SIG-M5 (cell line): ENCODE data around the gene LCN9.
"Not testable (repeated sequence)": the region's sequence is repeated elsewhere in the genome, so short reads cannot be mapped to it uniquely, and the experiment has no call there.

Source experiments
- DNase-seq: peaks from one replicate; lab custom pipeline; 2025; lab: John Stamatoyannopoulos, UW

LCN9 gene, protein sequence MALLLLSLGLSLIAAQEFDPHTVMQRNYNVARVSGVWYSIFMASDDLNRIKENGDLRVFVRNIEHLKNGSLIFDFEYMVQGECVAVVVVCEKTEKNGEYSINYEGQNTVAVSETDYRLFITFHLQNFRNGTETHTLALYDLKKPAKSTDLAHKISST

GRCh38 chr9:135662758-135663450, at the start of gene LCN9:
Gene LCN9, plus strand, starts transcription at chr9:135663309. Its CDS starts 13 bp downstream, at chr9:135663322.
- no peak for DNase-seq

DNA sequence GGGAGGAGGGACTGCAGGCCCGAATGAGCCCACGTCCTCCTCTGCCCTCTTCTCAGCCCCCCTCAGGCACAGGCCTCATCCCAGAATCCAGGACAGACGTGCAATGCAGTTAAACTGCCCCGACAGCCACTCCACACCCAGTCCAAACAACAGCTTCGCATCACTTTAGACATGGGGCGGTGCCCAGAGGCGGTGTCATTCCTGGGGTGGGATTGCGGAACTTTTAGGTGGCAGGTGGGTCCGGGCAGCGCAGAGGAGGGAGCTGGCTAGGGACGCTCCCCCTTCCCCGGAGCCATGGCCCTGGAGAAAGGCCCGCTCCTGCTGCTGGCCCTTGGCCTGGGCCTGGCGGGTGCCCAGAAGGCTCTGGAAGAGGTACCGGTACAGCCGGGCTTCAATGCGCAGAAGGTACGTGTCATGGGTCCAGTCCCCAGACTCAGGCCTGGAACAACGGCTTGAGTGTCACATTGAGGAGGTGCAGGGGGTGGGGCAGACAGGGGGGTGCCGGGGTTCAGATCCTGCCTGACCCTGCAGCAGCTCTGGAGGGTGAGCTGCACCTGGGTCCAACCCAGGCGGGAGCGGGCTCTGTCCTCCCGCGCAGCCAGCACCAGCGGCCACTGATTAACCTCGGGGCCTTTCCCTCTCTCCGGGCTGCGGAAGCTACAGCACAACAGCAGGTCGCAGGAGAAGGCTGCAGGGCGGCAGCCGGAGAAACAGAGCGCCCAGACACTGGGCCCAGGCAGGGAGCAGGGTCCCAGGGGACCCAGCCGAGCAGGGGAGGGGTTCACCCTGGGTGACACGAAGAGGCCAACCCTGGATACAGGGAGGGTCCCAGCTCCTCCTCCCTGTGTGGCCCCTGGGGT, 48.9 kb upstream of the LCN9 start:
- no peak for DNase-seq

DNA sequence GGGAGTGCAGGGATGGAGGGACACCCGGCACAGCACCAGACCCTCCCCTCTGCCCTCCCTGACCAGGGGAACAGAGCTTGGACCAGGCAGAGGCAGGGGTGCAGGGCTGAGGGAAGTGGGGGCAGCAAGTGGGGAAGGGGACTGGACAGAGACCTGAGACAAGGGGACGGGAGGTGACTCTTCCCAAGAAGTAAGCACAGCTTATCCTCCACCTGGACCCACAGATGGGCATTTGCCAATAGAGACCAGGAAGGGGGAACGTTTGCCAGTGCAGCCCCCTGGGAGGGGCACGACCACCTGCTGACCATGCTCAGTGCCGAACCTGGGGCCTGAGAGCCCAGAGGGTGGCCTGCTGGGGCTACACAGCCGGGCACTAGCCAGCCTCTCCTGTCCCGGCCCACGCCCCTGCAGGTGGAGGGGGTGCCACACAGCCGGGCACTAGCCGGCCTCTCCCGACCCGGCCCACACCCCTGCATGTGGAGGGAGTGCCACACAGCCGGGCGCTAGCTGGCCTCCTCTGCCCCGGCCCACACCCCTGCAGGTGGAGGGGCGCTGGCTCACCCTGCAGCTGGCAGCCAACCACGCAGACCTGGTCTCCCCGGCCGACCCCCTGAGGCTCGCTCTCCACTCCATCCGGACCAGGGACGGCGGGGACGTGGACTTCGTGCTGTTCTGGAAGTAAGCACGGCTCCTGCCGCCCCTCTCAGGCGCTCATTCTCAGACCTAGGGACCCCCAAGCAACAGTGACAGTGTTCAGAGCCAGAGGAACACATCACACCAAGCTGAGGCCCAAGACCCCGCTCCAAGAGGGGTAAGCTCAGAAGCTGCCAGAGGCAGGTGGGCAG, 48.1 kb upstream of the LCN9 start:
- DNase-seq, result no peak

GRCh38 chr9:135615666-135616618, 47.2 kb upstream of the LCN9 start:
- DNase-seq, result no peak

DNA sequence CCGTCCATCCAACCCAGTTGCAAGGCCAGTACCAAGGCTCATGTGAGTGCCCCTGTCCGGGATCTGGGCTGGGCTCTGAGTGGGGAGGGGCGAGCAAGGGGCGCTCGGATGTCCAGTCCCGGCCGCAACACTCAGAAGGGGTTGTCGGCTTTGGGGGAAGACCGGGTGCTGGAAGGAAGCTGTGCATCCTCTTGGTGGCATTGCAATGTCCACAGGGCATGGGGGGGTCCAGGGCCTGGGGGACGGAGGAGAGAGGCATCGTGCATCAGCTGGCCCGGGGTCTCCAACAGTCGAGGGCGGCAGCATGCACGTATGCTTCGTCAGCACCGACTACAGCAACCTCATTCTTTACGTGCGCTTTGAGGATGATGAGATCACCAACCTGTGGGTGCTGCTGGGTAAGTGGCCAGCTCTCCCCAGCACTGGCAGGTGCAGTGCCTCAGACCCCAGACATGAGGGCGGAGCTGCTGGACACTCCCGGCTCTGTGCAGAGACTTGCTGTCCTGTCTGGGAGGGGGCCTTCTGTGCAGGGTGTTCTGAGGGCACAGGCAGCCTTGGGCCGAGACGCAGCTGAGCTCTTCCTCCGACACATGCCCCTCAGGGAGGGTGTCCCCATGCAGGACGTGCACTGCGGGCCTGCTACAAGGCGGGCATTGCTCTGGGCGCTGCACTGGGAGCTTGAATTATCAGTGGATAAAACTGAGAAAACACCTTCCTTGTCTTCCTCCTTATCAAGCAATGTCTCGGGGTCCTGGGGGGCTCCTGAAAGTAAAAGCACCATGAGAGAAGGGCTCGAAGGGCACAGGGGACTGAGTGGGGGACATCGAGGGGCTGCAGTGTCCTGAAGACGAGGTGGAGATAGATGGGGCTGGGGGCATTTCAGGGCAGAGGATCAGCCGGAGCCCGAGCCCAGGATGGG, 46.2 kb upstream of the LCN9 start:
- DNase-seq, result no peak

DNA sequence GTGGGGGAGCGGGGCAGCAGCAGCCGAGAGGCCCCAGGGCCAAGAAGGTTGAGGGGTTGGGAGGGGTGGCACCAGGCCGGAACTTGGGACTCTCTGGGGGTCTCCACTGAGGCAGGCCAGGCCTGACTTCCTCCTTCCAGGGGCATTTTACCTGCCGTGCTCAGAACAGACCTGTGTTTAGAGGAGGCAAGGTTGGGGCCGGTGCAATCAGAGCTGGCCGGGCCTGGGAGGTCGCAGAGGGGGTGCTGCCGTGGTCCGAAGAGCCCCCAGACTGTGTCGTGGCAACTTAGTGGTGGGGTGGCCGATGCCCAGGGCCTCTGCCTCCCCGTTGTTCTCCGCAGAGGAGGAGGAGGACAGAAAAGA, 45.6 kb upstream of the LCN9 start:
- no peak for DNase-seq

- no peak for DNase-seq
These were observed 45.1 kb upstream of the LCN9 start for GRCh38 chr9:135617991-135618411.

GRCh38 chr9:135618866-135619598, 44.1 kb upstream of the LCN9 start:
- DNase-seq, result no peak

DNA sequence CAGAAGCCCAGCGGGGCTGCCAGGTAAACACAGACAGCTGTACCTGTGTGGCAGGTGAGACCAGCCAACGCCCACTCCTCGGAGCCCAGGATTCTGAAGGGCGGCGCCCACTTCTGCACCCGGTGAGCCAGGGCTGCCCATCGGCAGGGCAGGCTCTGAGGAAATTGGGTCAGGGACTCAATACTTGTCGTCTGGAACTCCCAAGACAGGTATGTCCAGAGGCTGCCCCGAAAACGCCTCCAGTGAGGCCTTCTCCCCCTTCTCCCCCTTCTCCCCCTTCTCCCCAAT, 43.6 kb upstream of the LCN9 start:
- DNase-seq, result no peak

DNA sequence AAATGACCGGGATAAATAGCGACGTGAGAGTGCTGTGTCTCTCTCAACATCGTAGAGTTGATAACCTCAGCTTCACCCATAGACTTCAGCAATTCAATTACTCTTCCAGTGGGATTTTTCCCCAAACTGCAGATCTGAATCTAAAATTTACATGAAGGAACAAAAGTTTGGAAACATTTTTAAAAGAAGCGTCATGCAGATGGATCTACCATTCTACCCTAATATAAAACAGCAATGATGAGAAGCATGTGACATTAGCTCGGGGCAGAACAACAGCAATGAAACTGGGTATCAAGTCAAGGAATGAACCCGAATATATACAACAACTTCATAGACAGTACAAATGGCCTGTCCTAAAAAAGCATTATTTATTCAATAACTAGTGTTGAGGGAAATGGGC, 42.6 kb upstream of the LCN9 start:
- no peak for DNase-seq

DNA sequence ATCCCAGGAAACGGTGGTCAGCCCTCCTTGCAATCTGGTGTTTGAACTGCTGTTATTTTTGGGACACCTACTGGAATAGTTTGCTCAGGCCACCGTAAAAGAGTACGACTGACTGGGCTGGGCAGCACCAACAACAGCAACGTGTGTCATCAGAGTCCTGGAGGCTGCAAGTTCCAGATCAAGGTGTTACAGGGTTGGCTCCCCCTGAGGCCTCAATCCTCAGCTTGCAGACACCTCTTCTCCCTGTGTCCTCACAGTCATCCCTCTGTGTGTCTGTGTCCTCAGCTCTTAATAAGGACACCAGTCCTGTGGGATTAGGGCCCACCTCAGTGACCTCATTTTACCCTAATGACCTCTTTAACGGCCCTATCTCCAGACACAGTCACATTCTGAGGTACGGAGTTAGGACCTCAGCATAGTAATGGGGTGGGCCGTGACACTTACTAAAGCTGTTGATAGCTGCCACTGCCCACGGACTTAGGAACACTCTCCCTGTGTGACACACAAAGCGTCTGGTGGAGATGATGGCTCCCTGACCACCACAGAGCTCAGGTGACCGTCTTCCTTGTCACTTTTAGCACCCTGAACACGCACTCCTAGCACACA, 40.6 kb upstream of the LCN9 start:
- DNase-seq, result no peak

DNA sequence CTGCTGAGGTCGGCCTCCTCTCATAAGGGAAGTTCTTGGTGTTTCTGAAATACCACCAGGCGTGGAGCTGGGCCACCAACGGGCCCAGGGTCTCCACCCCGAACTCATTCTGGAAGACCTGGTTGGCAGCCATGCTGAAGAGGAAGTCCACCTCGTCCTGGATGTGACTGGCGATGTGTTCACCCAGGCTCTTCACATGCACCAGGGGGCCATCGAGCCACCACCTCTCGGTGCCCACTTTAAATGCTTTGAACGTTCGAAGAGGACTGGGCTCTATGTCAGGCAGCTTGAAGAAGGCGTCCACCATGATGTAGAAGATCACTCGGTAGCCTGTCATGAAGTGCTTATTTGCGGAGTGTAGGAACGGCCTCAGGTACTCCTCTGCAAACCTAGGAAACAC, 38.8 kb upstream of the LCN9 start:
- DNase-seq, result no peak

- DNase-seq, result no peak
These were observed 30.3 kb upstream of the LCN9 start for GRCh38 chr9:135632841-135633240.

GRCh38 chr9:135636930-135637530, 26.1 kb upstream of the LCN9 start:
- not testable (repeated sequence) for DNase-seq

DNA sequence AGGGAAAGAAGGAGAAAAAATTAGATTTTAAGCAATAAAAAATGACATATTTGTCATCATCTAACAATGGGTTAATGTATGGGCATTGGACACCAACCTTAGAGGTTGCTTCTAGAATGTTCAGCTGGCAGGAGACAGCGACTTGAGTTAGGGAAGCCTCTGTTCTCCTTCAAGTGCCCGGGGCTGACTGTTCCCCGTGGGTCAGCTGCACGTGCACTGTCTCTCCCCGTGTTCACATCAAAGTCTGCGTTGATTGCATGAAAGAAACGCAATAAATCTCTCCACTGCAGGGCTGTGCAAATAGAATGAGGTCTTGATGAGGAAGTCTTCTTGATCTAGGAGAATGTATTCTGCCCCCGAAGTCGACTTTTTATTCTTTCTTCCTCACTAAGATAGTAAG, 23.9 kb upstream of the LCN9 start, which contains the start of gene GLT6D1:
Gene GLT6D1 (minus strand): TSS at position 345 of the 400 bp plus-strand sequence. CDS start 353 bp downstream, outside the sequence.
- no peak for DNase-seq

GRCh38 chr9:135641047-135641446, 22.1 kb upstream of the LCN9 start:
- no peak for DNase-seq

- no peak for DNase-seq
These were observed 21.4 kb upstream of the LCN9 start for GRCh38 chr9:135641745-135642144.

GRCh38 chr9:135644631-135645218, 18.4 kb upstream of the LCN9 start:
- no peak for DNase-seq
